BLaER1 treated with 17β-estradiol and CSF1 and Interleukin-3, amounts not matched to agents 10 nM and 100 nM (cell line): ENCODE measurements around the gene RCOR1.

ENCODE experiments used
- H3K27ac ChIP-seq, 11 experiments: shearing (Covaris generic); formaldehyde crosslinking; 2 replicates each; pipeline ENCODE4 v1.8.1; 2022
- H3K27me3 ChIP-seq, 11 experiments: shearing (Covaris generic); formaldehyde crosslinking; 2 replicates each; pipeline ENCODE4 v1.8.1; 2022
- H3K36me3 ChIP-seq, 11 experiments: shearing (Covaris generic); formaldehyde crosslinking; 2 replicates each; pipeline ENCODE4 v1.8.1; 2022
- H3K4me1 ChIP-seq, 10 experiments: shearing (Covaris generic); formaldehyde crosslinking; 2 replicates each; pipeline ENCODE4 v1.8.1; 2022
- H3K4me2 ChIP-seq, 11 experiments: shearing (Covaris generic); formaldehyde crosslinking; 2 replicates each; pipeline ENCODE4 v1.8.1; 2022
- H3K4me3 ChIP-seq, 10 experiments: shearing (Covaris generic); formaldehyde crosslinking; 2 replicates each; pipeline ENCODE4 v1.8.1; 2022
- H3K9ac ChIP-seq, 11 experiments: shearing (Covaris generic); formaldehyde crosslinking; 2 replicates each; pipeline ENCODE4 v1.8.1; 2022
- H3K9me3 ChIP-seq, 11 experiments: shearing (Covaris generic); formaldehyde crosslinking; replicated peaks in 1 of 11; 2 replicates each; pipeline ENCODE4 v1.8.1; 2022
- H4K20me1 ChIP-seq, 11 experiments: shearing (Covaris generic); formaldehyde crosslinking; 2 replicates each; pipeline ENCODE4 v1.8.1; 2022
- Cebpa-rat ChIP-seq, 11 experiments: shearing (Covaris generic); IDR thresholded peaks; 2 replicates each; pipeline ENCODE4 v1.8.1; 2022

RCOR1 gene

DNA sequence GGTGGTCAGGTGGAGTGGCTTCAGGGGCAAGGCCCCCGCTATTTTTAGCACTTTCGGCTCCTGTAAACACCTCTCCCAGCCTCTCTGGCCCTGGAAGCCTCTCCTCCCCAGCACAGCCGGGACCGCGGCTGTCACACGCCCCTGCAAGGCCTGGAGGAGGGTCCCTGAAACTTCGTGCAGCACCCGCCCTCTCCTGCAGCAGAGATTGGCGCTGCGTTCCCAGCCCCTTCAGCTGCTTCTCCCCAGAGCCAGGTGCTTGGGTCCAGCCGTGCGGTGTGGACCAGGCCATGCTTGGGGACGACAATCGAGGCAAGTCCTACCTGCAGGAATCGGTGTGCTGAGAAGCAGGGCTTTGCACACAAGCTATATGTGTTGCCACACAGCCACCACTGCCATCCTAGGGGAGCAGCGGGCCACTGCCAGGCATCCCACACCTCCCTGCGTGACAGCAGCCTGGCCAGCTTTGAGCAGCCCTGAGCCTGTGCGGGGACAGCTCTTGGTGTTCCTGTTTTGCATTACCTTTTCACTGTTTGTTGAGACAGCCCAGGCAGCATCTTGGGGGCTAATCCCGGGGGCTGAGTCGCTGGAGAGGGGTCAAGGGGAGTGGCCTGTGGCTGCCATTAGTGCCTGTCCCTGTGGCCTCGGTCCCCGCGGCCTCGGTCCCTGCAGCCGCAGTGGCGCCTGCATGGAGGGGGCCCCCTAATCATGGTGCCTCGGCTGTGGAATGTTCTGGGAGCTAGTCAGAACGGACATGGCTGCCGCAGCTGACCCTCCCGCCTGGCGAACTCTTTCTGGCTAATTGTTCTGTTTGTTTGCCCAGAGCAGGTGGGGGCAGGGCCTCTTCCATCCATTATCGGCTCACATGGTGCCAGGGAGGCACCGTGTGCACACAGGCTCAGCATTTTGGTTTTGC is 157.2 kb downstream of the RCOR1 start:
- Histone ChIP-seq H4K20me1 (peaks cover 0 to 10% (median 0%) of the 10 kb centered on the region in 11 experiments; a peak in 3 of 22 replicates), H3K27me3 (no peaks in the 10 kb centered on the region), H3K36me3 (peaks cover 11 to 51% (median 29%) of the 10 kb centered on the region in 11 experiments; a peak in 18 of 22 replicates), H3K4me1 (peaks cover 0 to 15% (median 4%) of the 10 kb centered on the region in 10 experiments; a peak in 12 of 20 replicates), H3K9me3 (no peaks in the 10 kb centered on the region), H3K4me2 (no peak overlapping the region), H3K27ac (0 out of 22 replicates have a peak overlapping the region, but pooled peaks of 1 of the 11 experiments have one; percentile 25), H3K4me3 (no peak overlapping the region), H3K9ac (no peak overlapping the region)
- no peak for TF ChIP-seq Cebpa-rat (IDR thresholded peaks at IDR 0.05)

DNA sequence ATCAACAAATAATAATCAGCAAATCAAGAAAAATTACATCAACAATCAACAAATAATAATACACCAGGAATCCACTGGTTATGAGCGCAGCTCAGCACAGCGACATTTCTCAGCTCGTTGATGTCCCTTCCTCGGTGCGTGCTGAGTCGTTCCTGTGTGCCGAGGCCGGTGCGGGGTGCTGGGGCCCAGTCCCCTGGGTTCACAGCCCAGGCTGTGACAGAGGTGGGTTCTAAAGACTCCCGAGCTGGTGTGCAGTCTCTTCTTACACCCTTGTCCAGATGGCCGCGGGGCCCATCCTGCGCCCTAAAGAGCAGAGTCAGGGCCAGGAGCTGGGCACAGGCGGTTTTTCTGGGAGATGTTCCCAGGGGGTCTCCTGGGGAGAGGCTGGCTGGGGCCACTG is 157.9 kb downstream of the RCOR1 start:
- no peak for TF ChIP-seq Cebpa-rat (IDR thresholded peaks at IDR 0.05)
- no peak overlapping the region for H3K4me3 ChIP-seq
- H3K36me3 ChIP-seq, result peaks cover 11 to 51% (median 27%) of the 10 kb centered on the region in 11 experiments; a peak in 18 of 22 replicates
- H3K9me3 ChIP-seq, result no peaks in the 10 kb centered on the region
- no peaks in the 10 kb centered on the region for H3K27me3 ChIP-seq
- no peak overlapping the region for H3K4me2 ChIP-seq
- H4K20me1 ChIP-seq, result peaks cover 0 to 10% (median 0%) of the 10 kb centered on the region in 11 experiments; a peak in 3 of 22 replicates
- H3K27ac ChIP-seq, result no peak overlapping the region
- no peak overlapping the region for H3K9ac ChIP-seq
- peaks cover 0 to 22% (median 10%) of the 10 kb centered on the region in 10 experiments; a peak in 12 of 20 replicates for H3K4me1 ChIP-seq

DNA sequence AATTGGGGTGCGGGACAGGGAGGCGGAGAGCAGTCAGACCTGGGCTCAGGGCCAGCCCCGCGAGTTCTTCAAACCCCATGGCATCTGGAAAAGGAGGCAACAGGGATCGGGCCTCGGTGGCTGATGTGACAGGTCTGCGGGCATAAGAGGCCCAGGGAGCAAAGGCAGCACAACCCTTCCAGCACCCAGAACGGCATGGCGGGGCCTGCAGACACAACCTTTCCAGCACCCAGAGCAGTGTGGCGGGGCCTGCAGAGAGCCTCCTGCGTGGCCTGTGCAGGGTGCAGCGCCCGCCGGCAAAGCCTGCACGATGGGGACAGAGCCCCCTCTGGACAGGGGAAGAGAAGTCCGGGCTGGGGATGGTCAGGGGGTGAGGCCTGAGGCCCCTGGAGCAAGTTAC is 158.6 kb downstream of the RCOR1 start:
- Histone ChIP-seq H3K9me3 (no peaks in the 10 kb centered on the region), H3K4me1 (peaks cover 0 to 23% (median 10%) of the 10 kb centered on the region in 10 experiments; a peak in 12 of 20 replicates), H3K27ac (no peak overlapping the region), H3K9ac (no peak overlapping the region), H3K27me3 (no peaks in the 10 kb centered on the region), H3K4me2 (no peak overlapping the region), H4K20me1 (peaks cover 0 to 10% (median 0%) of the 10 kb centered on the region in 11 experiments; a peak in 3 of 22 replicates), H3K4me3 (no peak overlapping the region), H3K36me3 (peaks cover 11 to 46% (median 23%) of the 10 kb centered on the region in 11 experiments; a peak in 18 of 22 replicates)
- no peak for TF ChIP-seq Cebpa-rat (IDR thresholded peaks at IDR 0.05)

DNA sequence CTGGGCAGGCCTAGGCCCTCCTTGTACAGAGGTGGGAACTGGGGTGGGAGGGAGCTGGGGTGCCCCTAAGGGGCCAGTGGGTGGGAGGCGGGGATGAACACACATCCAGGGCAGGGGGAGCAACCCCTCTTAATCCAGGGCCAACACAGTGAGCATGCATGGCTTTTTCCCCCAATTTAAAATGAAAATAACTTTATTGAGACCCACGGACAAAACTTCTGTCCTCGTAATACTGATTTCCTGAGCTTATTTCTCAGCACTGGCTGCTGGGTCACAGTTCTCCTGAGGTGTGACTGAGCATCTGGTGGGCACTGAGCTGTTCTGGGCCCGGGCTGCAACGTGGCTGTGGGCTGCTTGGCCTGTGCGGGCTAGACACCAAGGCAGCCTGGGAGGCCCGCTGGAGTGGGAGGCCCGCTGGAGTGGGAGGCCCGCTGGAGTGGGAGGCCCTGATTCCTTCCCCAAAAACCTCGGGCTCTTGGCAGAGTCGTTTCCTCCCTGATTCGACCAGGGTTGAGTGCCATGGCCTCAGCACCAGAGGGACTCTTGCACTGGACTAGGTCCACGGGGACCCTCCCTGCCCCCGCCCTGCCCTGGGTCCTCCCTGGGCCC is 159.9 kb downstream of the RCOR1 start:
- H3K4me2 ChIP-seq, result no peak overlapping the region
- peaks cover 0 to 23% (median 10%) of the 10 kb centered on the region in 10 experiments; a peak in 13 of 20 replicates for H3K4me1 ChIP-seq
- no peak overlapping the region for H3K27ac ChIP-seq
- H4K20me1 ChIP-seq, result peaks cover 0 to 10% (median 0%) of the 10 kb centered on the region in 11 experiments; a peak in 2 of 22 replicates
- H3K27me3 ChIP-seq, result no peaks in the 10 kb centered on the region
- H3K9me3 ChIP-seq, result peaks cover 0 to 8% (median 2%) of the 10 kb centered on the region in 11 experiments; a peak in 5 of 22 replicates
- no peak overlapping the region for H3K4me3 ChIP-seq
- no peak for TF ChIP-seq Cebpa-rat (IDR thresholded peaks at IDR 0.05)
- H3K9ac ChIP-seq, result no peak overlapping the region
- peaks cover 2 to 34% (median 14%) of the 10 kb centered on the region in 11 experiments; a peak in 13 of 22 replicates for H3K36me3 ChIP-seq

DNA sequence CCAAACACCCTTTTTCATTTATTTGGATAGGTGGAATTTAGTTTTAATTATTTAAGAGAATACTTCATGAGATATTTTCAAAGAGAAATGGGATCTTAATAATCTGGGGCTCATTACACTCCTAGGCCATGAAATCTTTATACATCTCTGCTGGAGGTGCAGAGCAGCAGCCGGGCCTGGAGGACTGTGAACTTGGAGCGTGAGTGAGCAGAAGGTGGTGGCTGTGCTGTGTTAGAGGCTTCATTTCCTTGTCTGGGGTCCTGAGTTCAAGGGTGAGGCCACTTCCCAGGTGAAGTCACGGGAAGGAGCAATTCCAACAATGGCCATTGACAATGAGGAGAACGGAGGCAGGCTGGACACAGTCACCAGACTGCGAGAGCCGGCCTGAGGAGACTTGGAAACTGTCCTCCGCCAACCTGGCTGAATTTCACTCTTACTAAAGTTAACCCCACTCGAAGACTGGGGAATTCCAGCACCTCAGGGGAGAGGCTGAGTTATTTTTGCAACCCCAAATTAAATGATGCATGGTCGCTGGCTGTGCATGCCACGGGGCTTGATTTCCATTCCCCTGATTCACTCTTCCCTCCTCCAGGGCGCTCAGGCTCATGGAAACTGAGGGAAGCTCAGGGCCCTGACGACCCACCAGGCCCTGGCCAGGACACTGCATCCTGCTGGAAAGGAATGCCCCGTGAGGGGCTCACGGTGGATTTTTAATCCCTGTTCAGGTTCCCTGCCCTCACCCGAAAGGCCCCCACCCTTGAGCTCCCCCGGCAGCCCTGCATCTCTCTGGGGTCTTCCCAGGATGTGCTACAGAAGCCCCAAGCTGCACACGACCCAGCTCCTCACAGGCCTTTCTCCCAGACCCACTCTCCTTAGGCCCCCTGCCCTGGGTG is 162.2 kb downstream of the RCOR1 start:
- Histone ChIP-seq H3K27me3 (no peaks in the 10 kb centered on the region), H4K20me1 (peaks cover 0 to 10% (median 0%) of the 10 kb centered on the region in 11 experiments; a peak in 1 of 22 replicates), H3K4me3 (no peak overlapping the region), H3K4me2 (peak overlapping the region in 4 of 11 experiments; percentile 17 to 60 (median 45); a peak in 10 of 22 replicates), H3K9me3 (peaks cover 0 to 8% (median 3%) of the 10 kb centered on the region in 11 experiments; a peak in 5 of 22 replicates), H3K27ac (no peak overlapping the region), H3K4me1 (peaks cover 4 to 35% (median 23%) of the 10 kb centered on the region in 10 experiments; a peak in 17 of 20 replicates), H3K36me3 (peaks cover 0 to 15% (median under 1%) of the 10 kb centered on the region in 11 experiments; a peak in 5 of 22 replicates), H3K9ac (peak overlapping the region in 2 of 11 experiments; percentile 13 to 19; a peak in 1 of 22 replicates)
- no peak for TF ChIP-seq Cebpa-rat (IDR thresholded peaks at IDR 0.05)

DNA sequence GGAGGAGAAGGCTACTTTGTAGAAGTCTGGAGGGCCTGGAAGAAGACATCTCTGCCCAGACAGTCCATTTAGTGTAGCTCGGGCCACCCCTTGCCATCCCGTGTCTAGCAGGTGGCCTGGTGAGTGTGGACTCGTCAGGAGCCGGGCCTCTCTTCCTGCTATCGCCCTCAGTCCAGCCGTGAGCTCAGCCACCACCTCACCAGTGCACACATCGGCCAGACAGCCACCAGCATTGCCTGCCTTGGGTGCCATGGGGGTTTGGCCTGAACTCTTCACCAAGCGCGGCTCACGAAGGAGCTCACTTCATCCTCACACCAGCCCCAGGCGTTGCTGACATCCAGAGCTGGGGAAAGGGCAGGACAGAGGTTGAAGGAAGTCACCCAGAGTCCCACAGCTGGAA is 165.2 kb downstream of the RCOR1 start:
- no peaks in the 10 kb centered on the region for H3K27me3 ChIP-seq
- no peak overlapping the region for H3K4me3 ChIP-seq
- H3K9ac ChIP-seq, result no peak overlapping the region
- no peak overlapping the region; a peak in 1 of 22 replicates for H3K27ac ChIP-seq
- no peaks in the 10 kb centered on the region for H3K36me3 ChIP-seq
- no peaks in the 10 kb centered on the region; a peak in 1 of 22 replicates for H4K20me1 ChIP-seq
- peaks cover 0 to 8% (median 3%) of the 10 kb centered on the region in 11 experiments; a peak in 5 of 22 replicates for H3K9me3 ChIP-seq
- TF ChIP-seq Cebpa-rat (IDR thresholded peaks at IDR 0.05), result no peak
- peaks cover 7 to 39% (median 25%) of the 10 kb centered on the region in 10 experiments; a peak in 17 of 20 replicates for H3K4me1 ChIP-seq
- H3K4me2 ChIP-seq, result peak overlapping the region in 9 of 11 experiments; percentile 18 to 54 (median 38); a peak in 15 of 22 replicates

DNA sequence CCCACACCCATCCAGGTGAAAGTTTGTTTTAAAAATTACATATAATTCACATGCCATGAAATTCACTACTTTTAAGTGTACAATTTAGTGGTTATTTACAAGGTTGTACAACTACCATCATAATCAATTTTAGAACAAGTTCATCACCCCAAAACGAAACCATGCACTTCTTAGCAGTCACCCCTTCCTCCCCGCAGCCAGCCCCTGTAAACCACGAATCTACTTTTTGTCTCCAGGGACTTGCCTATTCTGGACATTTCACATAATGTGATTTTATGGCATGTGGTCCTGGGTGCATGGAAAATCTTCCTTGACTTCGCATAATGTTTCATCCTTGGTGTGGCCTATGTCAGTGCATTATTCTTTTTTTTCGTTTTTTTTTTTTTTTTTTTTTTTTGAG is 165.6 kb downstream of the RCOR1 start:
- TF ChIP-seq Cebpa-rat (IDR thresholded peaks at IDR 0.05), result no peak
- Histone ChIP-seq H3K4me2 (peak overlapping the region in 8 of 11 experiments; percentile 19 to 54 (median 42); a peak in 15 of 22 replicates), H3K9me3 (peaks cover 0 to 8% (median 3%) of the 10 kb centered on the region in 11 experiments; a peak in 5 of 22 replicates)

More for the DNA sequence above, 165.6 kb downstream of the RCOR1 start:
- peaks cover 10 to 39% (median 25%) of the 10 kb centered on the region in 10 experiments for H3K4me1 ChIP-seq
- H4K20me1 ChIP-seq, result no peaks in the 10 kb centered on the region; a peak in 1 of 22 replicates
- H3K27me3 ChIP-seq, result no peaks in the 10 kb centered on the region
- H3K27ac ChIP-seq, result no peak overlapping the region; a peak in 1 of 22 replicates
- no peak overlapping the region for H3K4me3 ChIP-seq
- H3K36me3 ChIP-seq, result no peaks in the 10 kb centered on the region
- no peak overlapping the region for H3K9ac ChIP-seq
